GM12892 (cell line): ENCODE results near the gene OVAAL.

Source experiments
- DNase-seq: peaks from one replicate; pipeline ENCODE4 v3.0.0; 2011; ENCODE audit not compliant: insufficient read length
- FAIRE-seq: peaks from 2 replicates; lab custom pipeline; 2011; peaks lifted over from hg19 to GRCh38; lab: Jason Lieb, UNC
- POLR2A ChIP-seq: IDR thresholded peaks from 2 replicates; pipeline ENCODE4 v1.6.1; 2011; ENCODE audit warnings: low read depth, low read length, control low read depth
- POLR2AphosphoS5 ChIP-seq: IDR thresholded peaks from 2 replicates; pipeline ENCODE4 v1.6.1; 2011; ENCODE audit warnings: low read depth, low read length, control low read depth
- TAF1 ChIP-seq: IDR thresholded peaks from 2 replicates; pipeline ENCODE4 v1.6.1; 2011; ENCODE audit warnings: low read depth, mild to moderate bottlenecking, control low read depth, low read length, borderline replicate concordance

OVAAL gene

DNA sequence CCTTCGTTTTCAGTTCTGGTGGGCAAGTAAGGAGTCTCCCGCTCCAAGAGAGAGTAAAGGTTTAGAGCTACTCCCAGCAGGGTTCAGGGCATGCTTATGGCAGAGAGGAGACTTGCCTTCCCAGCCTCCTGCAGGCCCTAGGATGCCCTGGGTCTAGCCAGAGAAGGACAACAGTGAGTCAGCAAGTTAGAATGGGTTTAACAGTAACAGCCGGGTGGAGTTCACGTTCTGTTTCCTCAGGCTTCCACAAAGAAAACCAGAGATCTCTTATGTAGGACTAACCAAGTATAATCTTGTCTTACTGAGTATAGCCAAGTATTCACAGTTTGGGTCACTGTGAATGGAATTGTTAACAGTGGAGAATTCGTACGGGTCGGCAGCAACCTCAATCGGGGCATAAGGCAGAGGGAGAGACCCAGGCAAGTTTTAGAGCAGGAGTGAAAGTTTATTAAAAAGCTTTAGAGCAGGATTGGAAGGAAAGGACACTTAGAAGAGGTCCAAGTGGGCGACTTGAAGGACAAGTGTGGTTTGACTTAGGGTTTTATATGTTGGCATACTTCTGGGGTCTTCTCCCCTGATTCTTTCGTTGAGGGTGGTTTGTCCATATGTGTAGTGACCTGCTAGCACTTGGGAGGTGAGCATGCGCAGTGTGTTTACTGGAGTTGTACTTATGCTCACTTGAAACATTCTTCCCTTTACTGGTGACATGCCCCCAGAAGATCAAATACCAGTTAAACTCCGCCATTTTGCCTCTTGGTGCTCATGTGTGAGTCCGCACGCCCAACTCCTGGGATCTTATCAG lies 4.5 kb downstream of the OVAAL start:
- FAIRE-seq (no peak), DNase-seq (no peak)
- TF ChIP-seq POLR2A, result no peak
- no peak for TF ChIP-seq POLR2AphosphoS5
- TF ChIP-seq TAF1, result no peak

DNA sequence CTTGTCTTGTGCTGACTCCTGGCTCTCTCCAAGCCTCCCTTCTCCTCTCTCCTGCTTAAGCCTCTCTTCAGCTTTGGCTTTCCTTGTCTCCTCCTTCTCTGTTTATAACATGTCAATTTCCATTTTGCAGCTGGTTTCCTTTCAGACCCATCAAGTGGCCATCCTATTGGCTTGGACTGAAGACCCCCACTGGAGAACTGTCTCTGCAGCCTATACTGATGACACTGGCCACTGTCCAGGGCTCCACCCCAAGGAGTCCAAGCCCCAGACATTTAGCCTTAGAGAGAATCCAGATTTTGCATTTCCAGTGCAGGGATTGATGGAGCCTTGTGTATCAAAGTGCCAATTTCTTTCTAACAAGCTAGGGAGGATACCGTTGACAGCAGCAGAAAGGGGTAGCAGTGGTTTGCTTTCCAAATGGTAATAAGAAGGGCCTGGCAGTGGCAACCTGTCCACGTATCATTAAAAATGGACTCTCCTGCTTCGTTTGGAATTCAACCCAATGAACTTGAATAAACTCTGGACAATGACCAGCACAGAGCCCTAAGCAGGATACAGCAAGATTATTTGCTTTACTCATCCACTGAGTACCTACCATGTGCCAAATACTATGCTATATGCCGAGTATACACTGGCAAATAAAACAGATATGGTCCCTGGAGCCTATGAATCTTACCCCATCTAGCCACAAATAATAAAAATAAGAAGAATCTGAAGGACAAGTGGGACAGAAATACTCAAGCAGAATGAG lies 6.5 kb downstream of the OVAAL start:
- FAIRE-seq, result no peak
- no peak for TF ChIP-seq POLR2AphosphoS5
- no peak for TF ChIP-seq TAF1
- no peak for TF ChIP-seq POLR2A
- no peak for DNase-seq

DNA sequence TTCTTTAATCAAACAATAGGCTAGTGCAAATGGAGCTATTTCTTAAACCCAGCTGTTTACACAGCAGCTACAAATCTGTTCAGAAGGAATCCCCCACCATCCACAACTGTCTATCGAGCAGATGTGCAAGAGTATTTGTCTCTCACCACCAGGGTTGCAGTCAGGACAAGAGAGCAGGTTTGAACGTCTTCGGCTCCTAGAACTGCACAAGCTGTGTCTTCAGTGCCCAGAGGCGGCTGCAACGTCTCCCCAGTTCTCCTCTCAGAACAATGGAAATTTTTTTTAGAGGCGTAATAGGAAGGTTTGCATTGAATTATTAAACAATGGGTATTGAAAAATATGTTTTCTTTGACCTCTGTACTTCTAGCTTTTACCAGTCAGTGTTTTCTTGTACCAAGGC lies 7.3 kb downstream of the OVAAL start:
- FAIRE-seq (no peak), DNase-seq (no peak)
- TF ChIP-seq POLR2A, result no peak
- no peak for TF ChIP-seq TAF1
- TF ChIP-seq POLR2AphosphoS5, result no peak

DNA sequence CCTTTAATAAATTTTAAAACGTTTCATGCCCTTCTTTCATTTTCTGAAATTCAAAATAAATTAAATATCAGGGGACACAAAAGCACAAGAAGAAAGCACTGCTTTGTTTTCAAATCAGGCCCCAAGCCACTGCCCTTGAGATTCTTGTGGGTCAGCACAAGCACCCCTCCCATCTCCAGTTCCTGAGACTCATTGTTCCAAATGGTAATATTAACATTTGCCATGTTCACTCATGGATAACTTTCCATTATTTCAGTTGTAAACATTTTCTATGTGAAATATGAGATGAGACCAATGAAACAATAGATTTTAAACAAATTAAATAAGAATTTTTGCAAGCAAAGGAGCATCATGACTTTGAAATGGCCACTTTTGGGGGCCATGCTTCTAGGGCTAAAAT lies 7.7 kb downstream of the OVAAL start:
- DNase-seq (no peak), FAIRE-seq (no peak)
- TF ChIP-seq POLR2A (no peak), TAF1 (no peak), POLR2AphosphoS5 (no peak)

DNA sequence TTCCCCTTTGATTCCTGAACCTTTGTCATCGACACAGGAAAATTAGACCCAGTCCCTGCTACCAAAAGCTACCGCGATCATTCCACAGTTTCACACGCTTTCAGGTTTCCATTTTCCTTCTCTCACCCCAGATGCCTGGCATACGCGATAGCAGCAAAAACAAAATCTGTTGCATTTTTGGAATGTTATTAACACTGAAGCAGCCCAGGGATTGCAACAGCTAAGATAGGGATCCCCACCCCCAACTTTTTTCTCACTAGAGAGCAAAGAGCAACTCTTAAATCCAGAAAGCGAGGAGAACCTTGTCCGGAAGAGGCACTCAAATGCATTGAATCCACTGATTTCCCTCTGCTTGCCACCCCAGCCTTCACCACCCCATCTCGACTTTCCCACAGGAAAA lies 8.9 kb downstream of the OVAAL start:
- no peak for TF ChIP-seq POLR2AphosphoS5
- no peak for TF ChIP-seq TAF1
- TF ChIP-seq POLR2A, result no peak
- no peak for FAIRE-seq
- DNase-seq, result no peak

DNA sequence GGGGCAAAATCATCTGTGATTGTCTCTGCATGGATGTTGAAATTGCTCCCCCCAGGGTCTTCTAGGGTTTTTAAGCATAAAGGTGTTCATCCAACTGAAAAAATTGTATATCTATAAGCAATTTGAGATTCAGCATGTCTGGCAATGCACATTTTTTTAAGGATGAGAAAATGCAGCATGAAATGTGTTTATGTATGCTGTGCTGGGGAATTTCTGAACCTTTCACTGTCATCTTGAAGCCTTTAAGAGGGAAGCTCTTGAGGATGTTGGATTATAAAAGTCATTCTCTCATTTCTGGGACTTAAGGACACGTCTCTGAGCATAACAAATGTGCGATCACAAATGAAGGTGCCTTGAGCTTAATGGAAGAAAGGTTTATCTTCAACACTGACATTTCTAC lies 9.4 kb downstream of the OVAAL start:
- no peak for FAIRE-seq
- DNase-seq, result no peak
- TF ChIP-seq POLR2AphosphoS5 (no peak), TAF1 (no peak), POLR2A (no peak)

DNA sequence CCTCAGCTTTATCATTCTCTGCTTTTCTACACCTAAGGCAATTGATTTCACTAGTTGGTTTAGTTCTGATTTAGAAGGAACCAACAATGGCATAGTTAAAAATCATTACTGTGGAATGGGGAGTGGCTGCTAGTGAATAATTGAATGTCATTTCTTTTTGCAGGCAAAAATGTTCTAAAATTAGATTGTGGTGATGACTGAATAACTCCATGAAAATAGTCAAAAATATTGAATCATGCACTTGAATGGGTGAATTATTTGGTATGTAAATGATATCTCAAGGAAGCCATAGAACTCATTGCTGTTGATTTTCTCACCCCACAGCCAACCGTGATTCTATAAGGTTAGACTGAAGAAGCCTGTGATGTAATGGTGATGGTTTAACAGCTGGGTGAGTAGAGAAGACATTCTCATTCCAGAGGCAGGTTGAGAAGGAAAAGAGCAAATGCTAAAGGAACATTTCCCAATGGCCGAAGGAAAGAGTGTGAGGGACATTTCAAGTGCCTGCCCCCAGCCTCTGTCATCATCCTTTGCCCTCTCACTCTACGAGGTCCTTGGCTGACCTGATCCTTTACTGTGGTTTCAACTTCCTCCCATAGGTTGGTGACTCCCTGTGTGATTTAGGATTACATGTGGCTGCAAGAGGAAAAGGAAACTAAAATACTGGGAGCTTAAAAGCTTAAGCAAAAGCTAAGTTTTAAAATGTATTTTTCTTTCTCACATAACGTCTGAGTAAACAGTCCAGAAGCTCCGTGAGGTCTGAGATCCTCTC lies 12.5 kb downstream of the OVAAL start:
- TF ChIP-seq POLR2AphosphoS5 (no peak), TAF1 (no peak), POLR2A (no peak)
- no peak for FAIRE-seq
- DNase-seq, result no peak

DNA sequence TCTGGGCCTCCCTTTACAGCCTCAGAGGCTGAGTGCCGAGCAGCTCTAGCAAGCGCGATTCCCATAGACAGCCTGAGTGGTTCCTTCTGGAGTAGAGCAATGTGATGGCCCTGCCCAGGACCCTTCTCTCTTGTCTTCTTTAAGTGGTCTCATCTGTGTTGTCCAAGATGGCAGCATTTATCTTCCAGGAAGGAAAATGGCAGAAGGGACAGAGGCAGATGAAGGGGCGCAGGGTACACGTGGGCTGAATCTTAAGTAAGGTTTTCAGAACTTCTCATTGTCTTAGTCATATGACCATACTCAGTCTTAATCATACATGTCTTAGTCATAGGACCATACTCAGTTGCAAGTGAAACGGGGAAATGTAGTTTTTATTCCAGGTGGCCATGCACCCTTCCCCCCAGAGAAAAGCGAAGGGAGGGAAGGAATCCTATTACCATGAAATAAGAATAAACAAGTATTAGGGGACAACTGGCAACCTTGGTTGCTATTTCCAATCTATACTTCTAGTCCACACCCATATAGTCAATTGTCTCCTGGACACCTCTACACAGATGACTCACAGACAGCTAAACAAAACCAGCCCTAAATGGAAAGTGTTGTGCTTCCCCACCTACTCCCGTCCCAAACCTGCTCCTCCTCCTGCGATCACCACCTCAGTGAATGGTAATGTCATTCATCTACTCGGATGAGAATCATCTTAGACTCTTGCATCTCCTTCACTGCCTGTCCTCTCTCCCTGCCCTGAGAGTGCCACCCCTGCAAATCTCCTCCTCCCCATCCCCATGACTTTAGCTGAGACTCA lies 13.3 kb downstream of the OVAAL start:
- DNase-seq (no peak), FAIRE-seq (no peak)
- TF ChIP-seq POLR2A (no peak), POLR2AphosphoS5 (no peak), TAF1 (no peak)

DNA sequence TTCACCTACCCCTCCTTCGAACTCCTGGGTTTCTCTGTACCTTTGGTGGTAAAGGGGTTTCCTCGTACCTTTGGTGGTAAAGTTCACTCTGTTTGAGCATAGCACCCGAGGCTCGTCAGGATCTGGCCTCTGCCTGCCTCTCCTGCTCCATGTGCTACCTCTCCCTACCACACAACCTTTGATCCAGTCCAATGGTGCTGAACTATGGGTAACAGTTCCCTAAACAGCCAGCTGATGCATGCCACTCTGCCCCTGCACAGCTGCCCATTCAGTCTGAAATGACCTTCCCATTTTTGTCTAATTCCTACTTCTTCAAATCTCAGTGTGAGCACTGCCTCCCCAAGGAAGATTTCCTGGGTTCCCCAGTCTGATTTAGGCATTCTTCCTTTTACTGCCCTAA lies 14.0 kb downstream of the OVAAL start:
- TF ChIP-seq POLR2AphosphoS5 (no peak), POLR2A (no peak), TAF1 (no peak)
- no peak for FAIRE-seq
- DNase-seq, result no peak

DNA sequence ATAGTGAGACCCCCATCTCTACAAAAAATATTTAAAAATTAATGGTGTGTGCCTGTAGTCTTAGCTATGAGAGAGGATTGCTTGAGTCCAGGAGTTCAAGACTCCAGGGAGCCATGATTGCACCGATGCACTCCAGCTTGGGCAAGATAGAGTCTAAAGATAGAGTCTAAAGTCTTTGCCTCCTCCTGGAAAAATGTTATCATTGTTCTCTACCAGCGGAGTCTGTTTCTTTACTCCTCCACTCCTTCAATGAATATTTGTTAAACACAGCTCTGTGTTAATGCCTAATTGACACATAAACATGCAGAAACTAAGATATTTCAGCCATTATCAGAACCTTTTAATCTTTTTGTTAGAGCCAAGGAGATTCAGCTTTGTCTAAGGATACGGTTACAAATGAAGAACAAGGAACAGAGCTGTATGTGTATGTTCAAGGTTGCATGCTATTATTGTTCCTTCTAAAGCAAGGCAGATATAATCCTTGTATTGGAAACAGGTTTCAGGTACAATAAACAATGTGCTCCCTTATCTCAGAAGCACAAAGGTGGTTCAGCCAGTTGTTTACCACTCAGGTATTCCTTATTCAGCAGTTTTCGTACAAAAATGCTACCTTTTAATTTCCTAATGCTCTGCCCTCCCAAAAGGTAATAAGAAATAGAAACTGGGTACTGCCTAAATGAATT lies 15.4 kb downstream of the OVAAL start:
- DNase-seq (no peak), FAIRE-seq (no peak)
- TF ChIP-seq TAF1 (no peak), POLR2A (no peak), POLR2AphosphoS5 (no peak)
